ENCODE results near the gene SSBP2.

SSBP2 gene

DNA sequence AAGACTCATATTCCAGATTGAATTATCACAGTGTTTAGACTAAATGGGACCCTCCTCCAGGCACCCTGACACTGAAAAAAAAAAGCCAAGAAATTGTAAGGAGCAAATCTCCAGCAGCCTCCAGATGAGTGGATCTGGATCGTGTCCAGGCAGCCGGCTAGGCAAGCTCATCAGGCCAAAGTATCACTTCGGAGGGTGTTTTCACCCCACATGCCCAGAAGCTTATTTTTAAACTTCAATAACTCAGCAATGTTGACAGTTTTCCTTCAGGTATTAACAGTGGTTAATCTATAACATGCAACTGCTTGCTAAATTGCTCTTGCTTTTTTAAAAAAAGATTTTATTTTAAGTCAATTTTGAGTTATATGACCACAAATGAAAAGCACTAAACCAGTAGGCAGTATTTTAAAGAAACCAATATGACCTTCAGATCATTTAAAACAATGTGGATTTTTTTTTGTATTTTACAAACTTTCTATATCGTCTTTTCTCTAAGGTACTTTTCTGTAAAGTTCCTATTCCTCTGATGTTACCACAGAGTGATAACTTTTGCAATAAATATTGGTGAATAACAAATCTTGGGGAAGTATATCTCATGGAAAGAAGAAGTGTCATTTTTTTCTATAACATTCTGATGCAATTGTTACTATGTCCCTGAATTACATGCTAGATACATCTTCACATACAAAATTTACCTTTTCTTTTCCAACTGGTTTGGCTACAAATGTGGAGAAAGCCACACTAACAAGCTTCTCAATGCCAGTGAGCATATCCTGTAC, 387.6 kb downstream of the SSBP2 start:
- peak; percentile 39 for DNase-seq

Measured in OCI-M1 (cell line).